GM23338 (cell line): ENCODE data around the gene TBC1D16. TPM values are rescaled to one million over a fixed set of nuclear protein-coding genes. Genes with fewer than 3 reads are reported as not detected.

Experiments
- ATAC-seq: fragments of 200-7000 bp; cut with Tn5 transposase; 3 replicates; pipeline ENCODE4 v1.9.1; 2020
- DNase-seq: peaks from one replicate; pipeline ENCODE4 v3.0.0-alpha.2; 2015; ENCODE audit warnings: low spot score
- H2AFZ ChIP-seq: fragments of 200-600 bp; sonication (generic); 2 replicates; pipeline ENCODE4 v1.8.0; 2016; ENCODE audit warnings: antibody characterized with exemption, mild to moderate bottlenecking, moderate library complexity
- H3F3A ChIP-seq: fragments of 200-600 bp; sonication (generic); replicated peaks from 2 replicates; pipeline ENCODE4 v1.8.0; 2017; ENCODE audit warnings: antibody characterized with exemption, mixed run types, low read depth
- H3K27ac ChIP-seq: fragments of 200-600 bp; sonication (generic); 2 replicates; pipeline ENCODE4 v1.6.1; 2016; ENCODE audit warnings: low read depth
- H3K27me3 ChIP-seq: fragments of 200-600 bp; sonication (generic); 2 replicates; pipeline ENCODE4 v1.8.0; 2016; ENCODE audit warnings: mild to moderate bottlenecking, mixed run types, moderate library complexity; ENCODE audit not compliant: insufficient read depth
- H3K36me3 ChIP-seq: fragments of 200-600 bp; sonication (generic); 2 replicates; pipeline ENCODE4 v1.8.0; 2016; ENCODE audit warnings: mild to moderate bottlenecking; ENCODE audit not compliant: insufficient read depth
- H3K4me1 ChIP-seq: fragments of 200-600 bp; sonication (generic); 2 replicates; pipeline ENCODE4 v1.8.0; 2016; ENCODE audit warnings: mild to moderate bottlenecking, moderate library complexity; ENCODE audit not compliant: insufficient read depth
- H3K4me2 ChIP-seq: fragments of 200-600 bp; sonication (generic); 2 replicates; pipeline ENCODE4 v1.7.1; 2017; ENCODE audit warnings: mixed run types
- H3K4me3 ChIP-seq: fragments of 200-600 bp; sonication (generic); 2 replicates; pipeline ENCODE4 v1.6.1; 2016; ENCODE audit warnings: mixed run types
- H3K79me2 ChIP-seq: fragments of 200-600 bp; sonication (generic); replicated peaks from 2 replicates; pipeline ENCODE4 v1.8.0; 2017; ENCODE audit warnings: mild to moderate bottlenecking; ENCODE audit not compliant: insufficient read depth
- H3K9me2 ChIP-seq: fragments of 200-600 bp; sonication (generic); 2 replicates; pipeline ENCODE4 v1.8.0; 2017; ENCODE audit not compliant: insufficient read depth
- H4K20me1 ChIP-seq: fragments of 200-600 bp; sonication (generic); replicated peaks from 2 replicates; pipeline ENCODE4 v1.8.0; 2017; ENCODE audit warnings: mild to moderate bottlenecking; ENCODE audit not compliant: insufficient read depth
- H3K27ac Mint-ChIP-seq: 2 replicates; pipeline ENCODE4 v1.8.0; 2020; ENCODE audit warnings: inconsistent platforms, mild to moderate bottlenecking, moderate library complexity, mixed read lengths
- H3K27me3 Mint-ChIP-seq: 3 replicates; pipeline ENCODE4 v1.8.0; 2022; ENCODE audit warnings: low read depth, mild to moderate bottlenecking, moderate library complexity, mixed read lengths, inconsistent platforms; ENCODE audit not compliant: insufficient read depth, poor library complexity
- H3K36me3 Mint-ChIP-seq: 3 replicates; pipeline ENCODE4 v1.8.0; 2021; ENCODE audit warnings: low read depth, mild to moderate bottlenecking, inconsistent platforms, moderate library complexity, mixed read lengths
- H3K4me1 Mint-ChIP-seq: 3 replicates; pipeline ENCODE4 v1.8.0; 2020; ENCODE audit warnings: mild to moderate bottlenecking, inconsistent platforms, mixed read lengths
- H3K4me3 Mint-ChIP-seq: 3 replicates; pipeline ENCODE4 v1.8.0; 2021; ENCODE audit warnings: moderate library complexity, mild to moderate bottlenecking, inconsistent platforms, mixed read lengths
- H3K9me3 Mint-ChIP-seq: 3 replicates; pipeline ENCODE4 v1.8.0; 2020; ENCODE audit warnings: moderate library complexity, mild to moderate bottlenecking, inconsistent platforms, mixed read lengths
- CREB1 ChIP-seq: fragments of 250-450 bp; sonication (Bioruptor Pico); IDR thresholded peaks from 2 replicates; pipeline ENCODE4 v1.5.0; 2020; ENCODE audit warnings: low read depth, mild to moderate bottlenecking, moderate library complexity
- POLR2AphosphoS5 ChIP-seq: IDR thresholded peaks from 2 replicates; pipeline ENCODE4 v1.6.1; 2016; ENCODE audit warnings: antibody characterized with exemption, low read depth
- STAT1 ChIP-seq: IDR thresholded peaks from one replicate; pipeline ENCODE4 v1.6.1; 2016; ENCODE audit warnings: antibody characterized with exemption; ENCODE audit not compliant: unreplicated experiment
- ZNF114 ChIP-seq: fragments of 250-450 bp; sonication (Bioruptor Pico); IDR thresholded peaks from 2 replicates; pipeline ENCODE4 v1.5.0; 2020; ENCODE audit warnings: mild to moderate bottlenecking, moderate library complexity
- polyA plus RNA-seq: library from polyadenylated mRNA; unstranded; fragments of >200 nt; fragmentation: Nextera tagmentation; extraction: Ambion mirVana; gene quantifications from 2 replicates; pipeline ENCODE4 v1.2.1, GENCODE V29; 2016
- total RNA-seq: library from RNA; depleted of rRNA; stranded (reverse); fragments of >200 nt; shearing (Covaris generic); gene quantifications from 2 replicates; pipeline ENCODE4 v1.2.3, GENCODE V29; 2014
- TF ChIP-seq, protein P1 (sequence below): fragments of 250-450 bp; sonication (Bioruptor Pico); IDR thresholded peaks from 2 replicates; pipeline ENCODE4 v1.5.0; 2020; ENCODE audit warnings: mild to moderate bottlenecking, moderate library complexity
- TF ChIP-seq, protein P2 (sequence below): IDR thresholded peaks from one replicate; pipeline ENCODE4 v1.6.1; 2018; ENCODE audit warnings: antibody characterized with exemption; ENCODE audit not compliant: unreplicated experiment
- TF ChIP-seq, protein P3 (sequence below), 2 experiments: fragments of 200-600 bp in 1 of 2; sonication (generic) in 1 of 2; conservative IDR thresholded peaks; 2 replicates each; pipeline versions ENCODE4 v1.5.1 to v1.6.1; 2016 to 2017; ENCODE audit warnings: antibody characterized with exemption in 2 of 2, low read depth in 2 of 2, mild to moderate bottlenecking in 2 of 2, moderate library complexity in 1 of 2

Gene TBC1D16
- total and polyA plus RNA-seq, 2 experiments from 2014 or later: 16.7 to 104 TPM

DNA sequence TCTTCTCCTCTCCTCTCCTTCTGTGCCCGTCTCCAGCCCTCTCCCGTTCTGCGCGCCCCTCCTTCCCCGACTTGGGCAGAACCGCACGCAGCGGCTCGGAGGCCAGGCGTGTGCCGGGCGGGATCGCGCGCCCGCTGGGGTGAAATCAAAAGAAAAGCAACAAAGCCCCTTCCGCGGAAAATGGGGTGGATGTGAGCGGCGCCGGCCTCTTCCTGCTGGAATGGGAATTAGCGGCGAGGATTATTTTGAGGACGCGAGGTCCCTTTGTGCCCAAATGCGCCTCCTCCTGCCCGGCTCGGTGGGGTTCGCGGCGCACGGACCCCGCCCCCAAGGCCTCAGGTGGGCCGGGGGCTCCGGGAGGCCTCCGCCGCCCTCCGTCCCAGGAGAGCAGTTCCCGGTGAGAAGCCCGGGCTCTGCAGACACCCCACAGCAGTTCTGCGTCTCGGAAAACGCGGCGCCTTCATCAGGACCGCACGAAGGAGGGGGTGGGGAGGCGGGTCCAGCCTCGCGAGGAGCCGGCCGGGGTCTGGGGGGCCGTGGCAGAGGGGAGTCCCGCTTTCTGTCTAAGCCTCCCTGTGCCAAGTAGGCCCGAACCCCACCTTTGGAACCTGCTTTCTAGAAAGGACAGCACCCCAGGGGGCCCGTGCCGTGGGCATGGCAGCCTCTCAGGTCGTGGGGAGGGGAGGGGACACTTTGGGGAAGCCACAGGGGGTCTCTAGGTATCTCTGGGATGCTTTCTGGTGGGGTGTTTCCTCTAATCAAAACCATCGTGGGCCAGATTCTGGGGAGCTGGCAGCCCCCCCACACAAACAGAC, 105.4 kb downstream of the TBC1D16 start:
- ATAC-seq (peak; percentile 7), DNase-seq (peak; percentile 64)
- Histone ChIP-seq H3K4me2 (peak overlapping the region; percentile 95), H2AFZ (peak overlapping the region; percentile 88), H3K36me3 (no peaks in the 10 kb centered on the region), H3F3A (peaks cover 12% of the 10 kb centered on the region; the same call in 1 of the 2 replicates), H3K27me3 (peaks cover 10% of the 10 kb centered on the region; the same call in 1 of the 2 replicates), H3K9me2 (0 out of 2 replicates have a peak, but pooled peaks cover 3% of the 10 kb centered on the region), H3K27ac (no peak overlapping the region), H3K79me2 (no peaks in the 10 kb centered on the region), H3K4me3 (peak overlapping the region; percentile 76), H4K20me1 (no peaks in the 10 kb centered on the region), H3K4me1 (peaks cover 35% of the 10 kb centered on the region)
- Mint-ChIP-seq H3K9me3 (no peaks in the 10 kb centered on the region), H3K4me1 (peaks cover 50% of the 10 kb centered on the region), H3K4me3 (peak overlapping the region; percentile 73), H3K27ac (no peak overlapping the region), H3K27me3 (peaks cover 47% of the 10 kb centered on the region), H3K36me3 (no peaks in the 10 kb centered on the region)
- TF ChIP-seq POLR2AphosphoS5 (peak; percentile 22; the same call in 1 of the 2 replicates), STAT1 (no peak)

DNA sequence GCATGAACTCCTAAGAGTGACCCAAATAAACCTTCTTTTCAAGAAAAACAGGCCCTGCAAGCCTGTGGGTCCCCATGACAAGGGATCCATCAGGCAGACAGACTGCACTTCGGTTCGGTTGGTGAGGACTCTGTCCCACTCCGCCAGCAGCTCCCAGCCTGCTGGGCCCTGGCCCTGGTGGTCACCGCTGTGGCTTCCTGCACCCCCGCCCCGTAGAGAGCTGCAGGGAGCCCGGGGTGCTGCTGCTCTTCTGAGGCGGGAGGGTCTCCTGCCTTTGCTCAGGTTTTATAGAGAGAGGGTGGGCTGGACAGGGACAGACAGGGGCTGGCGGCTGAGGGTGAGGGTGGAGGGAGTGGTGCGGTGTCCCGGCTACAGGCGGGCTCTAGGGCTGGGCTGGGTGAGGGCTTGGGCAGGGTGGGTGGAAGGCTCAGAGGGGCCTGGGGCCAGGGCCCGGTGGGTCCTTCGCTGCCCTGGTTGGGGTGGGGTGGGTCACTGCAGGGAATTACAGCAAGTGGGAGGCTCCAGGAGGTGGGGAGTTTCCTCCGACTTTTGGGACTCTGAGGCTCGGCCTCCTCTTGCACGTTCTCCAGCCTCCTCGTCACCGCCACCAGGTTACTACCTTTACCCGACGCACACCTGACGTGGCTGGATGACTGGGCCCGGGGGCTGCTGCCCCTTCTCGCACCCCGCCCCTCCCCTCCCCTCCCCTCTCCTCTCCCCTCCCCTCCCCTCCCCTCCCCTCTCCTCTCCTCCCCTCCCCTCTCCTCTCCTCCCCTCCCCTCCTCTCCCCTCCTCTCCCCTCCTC, 106.2 kb downstream of the TBC1D16 start:
- Histone ChIP-seq H3K36me3 (no peaks in the 10 kb centered on the region), H4K20me1 (no peaks in the 10 kb centered on the region), H3K4me3 (peak overlapping the region; percentile 76), H2AFZ (no peak overlapping the region), H3K9me2 (0 out of 2 replicates have a peak, but pooled peaks cover 3% of the 10 kb centered on the region), H3K79me2 (no peaks in the 10 kb centered on the region), H3K27me3 (peaks cover 10% of the 10 kb centered on the region; the same call in 1 of the 2 replicates), H3K27ac (no peak overlapping the region), H3K4me2 (peak overlapping the region; percentile 95), H3F3A (peaks cover 18% of the 10 kb centered on the region; the same call in 1 of the 2 replicates), H3K4me1 (peaks cover 30% of the 10 kb centered on the region)
- peaks cover 48% of the 10 kb centered on the region for H3K27me3 Mint-ChIP-seq
- peak overlapping the region; percentile 68; the same call in 1 of the 3 replicates for H3K4me3 Mint-ChIP-seq
- peaks cover 46% of the 10 kb centered on the region for H3K4me1 Mint-ChIP-seq
- H3K36me3 Mint-ChIP-seq: no peaks in the 10 kb centered on the region
- no peaks in the 10 kb centered on the region for H3K9me3 Mint-ChIP-seq
- ATAC-seq: peak; percentile 1; the same call in 1 of the 3 replicates
- DNase-seq: peak; percentile 53
- H3K27ac Mint-ChIP-seq: no peak overlapping the region
- TF ChIP-seq CREB1 (CRISPR knock-in tag) (no peak), ZNF114 (CRISPR knock-in tag) (no peak)
- TF ChIP-seq, protein P1, sequence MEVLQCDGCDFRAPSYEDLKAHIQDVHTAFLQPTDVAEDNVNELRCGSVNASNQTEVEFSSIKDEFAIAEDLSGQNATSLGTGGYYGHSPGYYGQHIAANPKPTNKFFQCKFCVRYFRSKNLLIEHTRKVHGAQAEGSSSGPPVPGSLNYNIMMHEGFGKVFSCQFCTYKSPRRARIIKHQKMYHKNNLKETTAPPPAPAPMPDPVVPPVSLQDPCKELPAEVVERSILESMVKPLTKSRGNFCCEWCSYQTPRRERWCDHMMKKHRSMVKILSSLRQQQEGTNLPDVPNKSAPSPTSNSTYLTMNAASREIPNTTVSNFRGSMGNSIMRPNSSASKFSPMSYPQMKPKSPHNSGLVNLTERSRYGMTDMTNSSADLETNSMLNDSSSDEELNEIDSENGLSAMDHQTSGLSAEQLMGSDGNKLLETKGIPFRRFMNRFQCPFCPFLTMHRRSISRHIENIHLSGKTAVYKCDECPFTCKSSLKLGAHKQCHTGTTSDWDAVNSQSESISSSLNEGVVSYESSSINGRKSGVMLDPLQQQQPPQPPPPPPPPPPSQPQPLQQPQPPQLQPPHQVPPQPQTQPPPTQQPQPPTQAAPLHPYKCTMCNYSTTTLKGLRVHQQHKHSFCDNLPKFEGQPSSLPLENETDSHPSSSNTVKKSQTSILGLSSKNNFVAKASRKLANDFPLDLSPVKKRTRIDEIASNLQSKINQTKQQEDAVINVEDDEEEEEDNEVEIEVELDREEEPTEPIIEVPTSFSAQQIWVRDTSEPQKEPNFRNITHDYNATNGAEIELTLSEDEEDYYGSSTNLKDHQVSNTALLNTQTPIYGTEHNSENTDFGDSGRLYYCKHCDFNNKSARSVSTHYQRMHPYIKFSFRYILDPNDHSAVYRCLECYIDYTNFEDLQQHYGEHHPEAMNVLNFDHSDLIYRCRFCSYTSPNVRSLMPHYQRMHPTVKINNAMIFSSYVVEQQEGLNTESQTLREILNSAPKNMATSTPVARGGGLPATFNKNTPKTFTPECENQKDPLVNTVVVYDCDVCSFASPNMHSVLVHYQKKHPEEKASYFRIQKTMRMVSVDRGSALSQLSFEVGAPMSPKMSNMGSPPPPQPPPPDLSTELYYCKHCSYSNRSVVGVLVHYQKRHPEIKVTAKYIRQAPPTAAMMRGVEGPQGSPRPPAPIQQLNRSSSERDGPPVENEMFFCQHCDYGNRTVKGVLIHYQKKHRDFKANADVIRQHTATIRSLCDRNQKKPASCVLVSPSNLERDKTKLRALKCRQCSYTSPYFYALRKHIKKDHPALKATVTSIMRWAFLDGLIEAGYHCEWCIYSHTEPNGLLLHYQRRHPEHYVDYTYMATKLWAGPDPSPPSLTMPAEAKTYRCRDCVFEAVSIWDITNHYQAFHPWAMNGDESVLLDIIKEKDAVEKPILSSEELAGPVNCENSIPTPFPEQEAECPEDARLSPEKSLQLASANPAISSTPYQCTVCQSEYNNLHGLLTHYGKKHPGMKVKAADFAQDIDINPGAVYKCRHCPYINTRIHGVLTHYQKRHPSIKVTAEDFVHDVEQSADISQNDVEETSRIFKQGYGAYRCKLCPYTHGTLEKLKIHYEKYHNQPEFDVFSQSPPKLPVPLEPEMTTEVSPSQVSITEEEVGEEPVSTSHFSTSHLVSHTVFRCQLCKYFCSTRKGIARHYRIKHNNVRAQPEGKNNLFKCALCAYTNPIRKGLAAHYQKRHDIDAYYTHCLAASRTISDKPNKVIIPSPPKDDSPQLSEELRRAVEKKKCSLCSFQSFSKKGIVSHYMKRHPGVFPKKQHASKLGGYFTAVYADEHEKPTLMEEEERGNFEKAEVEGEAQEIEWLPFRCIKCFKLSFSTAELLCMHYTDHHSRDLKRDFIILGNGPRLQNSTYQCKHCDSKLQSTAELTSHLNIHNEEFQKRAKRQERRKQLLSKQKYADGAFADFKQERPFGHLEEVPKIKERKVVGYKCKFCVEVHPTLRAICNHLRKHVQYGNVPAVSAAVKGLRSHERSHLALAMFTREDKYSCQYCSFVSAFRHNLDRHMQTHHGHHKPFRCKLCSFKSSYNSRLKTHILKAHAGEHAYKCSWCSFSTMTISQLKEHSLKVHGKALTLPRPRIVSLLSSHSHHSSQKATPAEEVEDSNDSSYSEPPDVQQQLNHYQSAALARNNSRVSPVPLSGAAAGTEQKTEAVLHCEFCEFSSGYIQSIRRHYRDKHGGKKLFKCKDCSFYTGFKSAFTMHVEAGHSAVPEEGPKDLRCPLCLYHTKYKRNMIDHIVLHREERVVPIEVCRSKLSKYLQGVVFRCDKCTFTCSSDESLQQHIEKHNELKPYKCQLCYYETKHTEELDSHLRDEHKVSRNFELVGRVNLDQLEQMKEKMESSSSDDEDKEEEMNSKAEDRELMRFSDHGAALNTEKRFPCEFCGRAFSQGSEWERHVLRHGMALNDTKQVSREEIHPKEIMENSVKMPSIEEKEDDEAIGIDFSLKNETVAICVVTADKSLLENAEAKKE (CRISPR knock-in tag): no peak
- TF ChIP-seq, protein P2, sequence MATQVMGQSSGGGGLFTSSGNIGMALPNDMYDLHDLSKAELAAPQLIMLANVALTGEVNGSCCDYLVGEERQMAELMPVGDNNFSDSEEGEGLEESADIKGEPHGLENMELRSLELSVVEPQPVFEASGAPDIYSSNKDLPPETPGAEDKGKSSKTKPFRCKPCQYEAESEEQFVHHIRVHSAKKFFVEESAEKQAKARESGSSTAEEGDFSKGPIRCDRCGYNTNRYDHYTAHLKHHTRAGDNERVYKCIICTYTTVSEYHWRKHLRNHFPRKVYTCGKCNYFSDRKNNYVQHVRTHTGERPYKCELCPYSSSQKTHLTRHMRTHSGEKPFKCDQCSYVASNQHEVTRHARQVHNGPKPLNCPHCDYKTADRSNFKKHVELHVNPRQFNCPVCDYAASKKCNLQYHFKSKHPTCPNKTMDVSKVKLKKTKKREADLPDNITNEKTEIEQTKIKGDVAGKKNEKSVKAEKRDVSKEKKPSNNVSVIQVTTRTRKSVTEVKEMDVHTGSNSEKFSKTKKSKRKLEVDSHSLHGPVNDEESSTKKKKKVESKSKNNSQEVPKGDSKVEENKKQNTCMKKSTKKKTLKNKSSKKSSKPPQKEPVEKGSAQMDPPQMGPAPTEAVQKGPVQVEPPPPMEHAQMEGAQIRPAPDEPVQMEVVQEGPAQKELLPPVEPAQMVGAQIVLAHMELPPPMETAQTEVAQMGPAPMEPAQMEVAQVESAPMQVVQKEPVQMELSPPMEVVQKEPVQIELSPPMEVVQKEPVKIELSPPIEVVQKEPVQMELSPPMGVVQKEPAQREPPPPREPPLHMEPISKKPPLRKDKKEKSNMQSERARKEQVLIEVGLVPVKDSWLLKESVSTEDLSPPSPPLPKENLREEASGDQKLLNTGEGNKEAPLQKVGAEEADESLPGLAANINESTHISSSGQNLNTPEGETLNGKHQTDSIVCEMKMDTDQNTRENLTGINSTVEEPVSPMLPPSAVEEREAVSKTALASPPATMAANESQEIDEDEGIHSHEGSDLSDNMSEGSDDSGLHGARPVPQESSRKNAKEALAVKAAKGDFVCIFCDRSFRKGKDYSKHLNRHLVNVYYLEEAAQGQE: no peak
- TF ChIP-seq, protein P3, sequence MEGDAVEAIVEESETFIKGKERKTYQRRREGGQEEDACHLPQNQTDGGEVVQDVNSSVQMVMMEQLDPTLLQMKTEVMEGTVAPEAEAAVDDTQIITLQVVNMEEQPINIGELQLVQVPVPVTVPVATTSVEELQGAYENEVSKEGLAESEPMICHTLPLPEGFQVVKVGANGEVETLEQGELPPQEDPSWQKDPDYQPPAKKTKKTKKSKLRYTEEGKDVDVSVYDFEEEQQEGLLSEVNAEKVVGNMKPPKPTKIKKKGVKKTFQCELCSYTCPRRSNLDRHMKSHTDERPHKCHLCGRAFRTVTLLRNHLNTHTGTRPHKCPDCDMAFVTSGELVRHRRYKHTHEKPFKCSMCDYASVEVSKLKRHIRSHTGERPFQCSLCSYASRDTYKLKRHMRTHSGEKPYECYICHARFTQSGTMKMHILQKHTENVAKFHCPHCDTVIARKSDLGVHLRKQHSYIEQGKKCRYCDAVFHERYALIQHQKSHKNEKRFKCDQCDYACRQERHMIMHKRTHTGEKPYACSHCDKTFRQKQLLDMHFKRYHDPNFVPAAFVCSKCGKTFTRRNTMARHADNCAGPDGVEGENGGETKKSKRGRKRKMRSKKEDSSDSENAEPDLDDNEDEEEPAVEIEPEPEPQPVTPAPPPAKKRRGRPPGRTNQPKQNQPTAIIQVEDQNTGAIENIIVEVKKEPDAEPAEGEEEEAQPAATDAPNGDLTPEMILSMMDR (conservative IDR thresholded peaks at IDR 0.05; ENCODE audit: low read depth in 2 of 2): no peak
